Measurements from ENCODE around the gene NFIX. TPM values are rescaled to one million over a fixed set of nuclear protein-coding genes. Genes with fewer than 3 reads are reported as not detected.

The NFIX gene
- total and polyA plus RNA-seq, 9 of the 15 experiments (the other 6 are each of a cell fraction or from before 2014, with no cell fraction given), result 0.28 to 26.8 (median 5.4) TPM

- 93% methylated on average over 1 of the region's 1 CpG for WGBS (ENCODE audit: insufficient coverage, low coverage, missing lambda C conversion rate)
- in situ Hi-C loops (cut with MboI), result no loop called here
- no peak overlapping the region for H3K27ac ChIP-seq (ENCODE audit: extremely low read depth, low read depth, low read length)
- peaks cover 11 to 16% of the 10 kb centered on the region in 2 experiments; a peak in 3 of 5 replicates for H3K4me1 ChIP-seq (replicated peaks in 1 of 2; ENCODE audit: control insufficient read depth in 2 of 2, insufficient read depth in 2 of 2, low read length in 2 of 2)
- H3K9me1 ChIP-seq (ENCODE audit: control insufficient read depth, insufficient read depth, low read length), result no peaks in the 10 kb centered on the region
- intact Hi-C loops (cut with micrococcal nuclease), result loop anchor here (5.0 kb wide), 1 partner anchor 59 kb away; no protein-coding TSS in a partner anchor
- H4K20me1 ChIP-seq (replicated peaks; ENCODE audit: control insufficient read depth, insufficient read depth, low read length), result peaks cover 18% of the 10 kb centered on the region
- no peaks in the 10 kb centered on the region for H3K27me3 ChIP-seq (ENCODE audit: control insufficient read depth in 2 of 2, insufficient read depth in 2 of 2, low read length in 2 of 2)
- H3K79me2 ChIP-seq (ENCODE audit: control insufficient read depth, insufficient read depth, low read length), result peaks cover 8% of the 10 kb centered on the region
- TF ChIP-seq ARHGAP35 (IDR thresholded peaks at IDR 0.05; ENCODE audit: partially characterized antibody) (no peak), RAD21 (CRISPR knock-in tag; conservative IDR thresholded peaks at IDR 0.05 in 1 of 2, IDR thresholded peaks at IDR 0.05 in 1 of 2) (peak in 1 of 2 experiments; percentile 21; a peak in 2 of 4 replicates), TRIM24 (IDR thresholded peaks at IDR 0.05) (no peak), PPARD (CRISPR knock-in tag; IDR thresholded peaks at IDR 0.05) (no peak), STAG1 (CRISPR knock-in tag; IDR thresholded peaks at IDR 0.05; ENCODE audit: borderline replicate concordance) (no peak), CTCF (IDR thresholded peaks at IDR 0.05 in 2 of 3, conservative IDR thresholded peaks at IDR 0.05 in 1 of 3; ENCODE audit: insufficient read depth in 2 of 3, low read depth in 1 of 3, low read length in 3 of 3) (peak in 1 of 3 experiments; percentile 25; a peak in 1 of 6 replicates), ZNF778 (CRISPR knock-in tag; IDR thresholded peaks at IDR 0.05) (no peak)
- BruUV-seq (replicated peaks), result no TSS peak
- ATAC-seq (no peak), FAIRE-seq (no peak), DNase-seq (ENCODE audit: extremely low read depth in 1 of 4, low spot score in 3 of 4) (no peak)
- ChIA-PET POLR2A (interaction anchor here (1.0 kb wide), 1 partner anchor 10 kb away, joined by 3 read pairs; no protein-coding TSS in a partner anchor), CTCF (ENCODE audit: low intra/inter-chr PET ratio) (interaction anchor here (1.0 to 1.6 kb wide), 4 partner anchors 48 to 68 kb away, joined by 4 to 8 read pairs (median 6); no protein-coding TSS in a partner anchor)
- H2AFZ ChIP-seq (ENCODE audit: low read depth, low read length), result no peak overlapping the region
- H3K9ac ChIP-seq (ENCODE audit: insufficient read depth in 1 of 2, low read depth in 2 of 2, low read length in 2 of 2), result no peak overlapping the region
- H3K4me3 ChIP-seq, result no peak overlapping the region
- peaks cover 28% of the 10 kb centered on the region for H3K36me3 ChIP-seq (ENCODE audit: control insufficient read depth, insufficient read depth, low read length)
- H3K9me3 ChIP-seq (replicated peaks; ENCODE audit: control insufficient read depth, insufficient read depth, low read depth, low read length), result no peaks in the 10 kb centered on the region
- H3K4me2 ChIP-seq (ENCODE audit: insufficient read depth, low read length), result no peak overlapping the region
These were observed 38.0 kb downstream of the NFIX start for GRCh38 chr19:13033244-13033643.
